ENCODE data around the gene UBE4A. TPM values are rescaled to one million over a fixed set of nuclear protein-coding genes. Genes with fewer than 3 reads are reported as not detected.
A peak's percentile ranks its signal among the peaks of the same experiment; 100 is the strongest.

The UBE4A gene
- total RNA-seq, 1 donor from 2014 or later: 16.1 TPM

DNA sequence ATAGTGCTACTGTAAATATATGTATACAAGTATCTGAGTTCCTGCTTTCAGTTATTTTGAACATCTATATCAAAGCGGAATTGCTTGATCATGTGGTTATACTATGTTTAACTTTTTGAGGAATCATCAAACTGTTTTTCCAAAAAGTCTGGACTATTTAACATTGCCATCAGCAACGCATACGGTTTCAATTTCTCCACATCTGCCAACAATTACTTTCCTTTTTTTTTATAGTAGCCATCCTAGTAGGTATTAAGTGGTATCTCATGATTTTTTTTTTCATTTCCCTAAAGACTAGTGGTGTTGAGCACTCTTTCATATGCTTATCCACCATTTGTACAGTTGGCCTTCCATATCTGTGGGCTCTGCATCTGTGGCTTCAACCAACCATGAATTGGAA is 1.3 kb upstream of the UBE4A start:
- H3K4me3 ChIP-seq (ENCODE audit: low read depth, low read length): no peak overlapping the region
- no peak for FAIRE-seq
- H3K27me3 ChIP-seq (ENCODE audit: control insufficient read depth, insufficient read depth, low read length): no peaks in the 10 kb centered on the region
- no peak for DNase-seq (ENCODE audit: low read depth)
- TF ChIP-seq, protein P1, sequence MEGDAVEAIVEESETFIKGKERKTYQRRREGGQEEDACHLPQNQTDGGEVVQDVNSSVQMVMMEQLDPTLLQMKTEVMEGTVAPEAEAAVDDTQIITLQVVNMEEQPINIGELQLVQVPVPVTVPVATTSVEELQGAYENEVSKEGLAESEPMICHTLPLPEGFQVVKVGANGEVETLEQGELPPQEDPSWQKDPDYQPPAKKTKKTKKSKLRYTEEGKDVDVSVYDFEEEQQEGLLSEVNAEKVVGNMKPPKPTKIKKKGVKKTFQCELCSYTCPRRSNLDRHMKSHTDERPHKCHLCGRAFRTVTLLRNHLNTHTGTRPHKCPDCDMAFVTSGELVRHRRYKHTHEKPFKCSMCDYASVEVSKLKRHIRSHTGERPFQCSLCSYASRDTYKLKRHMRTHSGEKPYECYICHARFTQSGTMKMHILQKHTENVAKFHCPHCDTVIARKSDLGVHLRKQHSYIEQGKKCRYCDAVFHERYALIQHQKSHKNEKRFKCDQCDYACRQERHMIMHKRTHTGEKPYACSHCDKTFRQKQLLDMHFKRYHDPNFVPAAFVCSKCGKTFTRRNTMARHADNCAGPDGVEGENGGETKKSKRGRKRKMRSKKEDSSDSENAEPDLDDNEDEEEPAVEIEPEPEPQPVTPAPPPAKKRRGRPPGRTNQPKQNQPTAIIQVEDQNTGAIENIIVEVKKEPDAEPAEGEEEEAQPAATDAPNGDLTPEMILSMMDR (IDR thresholded peaks at IDR 0.05; ENCODE audit: insufficient read depth, low read length, severe bottlenecking): no peak
- H3K36me3 ChIP-seq (ENCODE audit: control insufficient read depth, insufficient read depth, low read length): no peaks in the 10 kb centered on the region

DNA sequence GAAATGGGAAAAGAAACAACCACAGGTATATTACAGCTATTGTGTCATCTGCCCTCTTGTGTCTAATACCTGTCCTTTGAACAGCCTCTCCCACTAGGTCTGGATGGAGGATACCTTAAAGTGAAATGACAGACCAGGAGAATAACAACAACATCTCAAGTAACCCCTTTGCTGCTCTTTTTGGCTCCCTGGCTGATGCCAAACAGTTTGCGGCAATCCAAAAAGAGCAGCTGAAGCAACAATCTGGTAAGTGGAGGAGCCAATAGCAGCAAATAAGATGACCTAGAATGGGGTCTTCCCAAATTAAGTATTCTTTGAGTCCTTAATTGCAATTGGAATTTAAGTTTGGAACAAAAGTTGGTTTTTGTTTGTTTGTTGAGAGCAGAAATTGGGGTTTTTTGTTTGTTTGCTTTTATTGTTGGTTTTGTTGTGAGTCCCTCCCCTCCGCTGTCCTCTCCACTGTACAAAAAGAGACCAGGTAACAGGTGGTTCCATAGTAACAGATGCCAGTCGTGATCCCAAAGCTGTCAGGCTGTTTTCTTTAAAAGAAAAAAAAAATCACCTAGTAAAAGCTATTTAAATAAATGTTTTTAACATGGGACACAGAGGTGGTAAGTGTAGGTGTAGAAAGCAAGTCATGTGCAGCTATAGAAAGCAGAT is 5.7 kb downstream of the UBE4A start:
- DNase-seq (ENCODE audit: low read depth): no peak
- TF ChIP-seq, protein P1 (IDR thresholded peaks at IDR 0.05; ENCODE audit: insufficient read depth, low read length, severe bottlenecking): no peak
- Histone ChIP-seq H3K36me3 (ENCODE audit: control insufficient read depth, insufficient read depth, low read length) (peaks cover 14% of the 10 kb centered on the region), H3K27me3 (ENCODE audit: control insufficient read depth, insufficient read depth, low read length) (no peaks in the 10 kb centered on the region), H3K4me3 (ENCODE audit: low read depth, low read length) (no peak overlapping the region)
- FAIRE-seq: no peak

DNA sequence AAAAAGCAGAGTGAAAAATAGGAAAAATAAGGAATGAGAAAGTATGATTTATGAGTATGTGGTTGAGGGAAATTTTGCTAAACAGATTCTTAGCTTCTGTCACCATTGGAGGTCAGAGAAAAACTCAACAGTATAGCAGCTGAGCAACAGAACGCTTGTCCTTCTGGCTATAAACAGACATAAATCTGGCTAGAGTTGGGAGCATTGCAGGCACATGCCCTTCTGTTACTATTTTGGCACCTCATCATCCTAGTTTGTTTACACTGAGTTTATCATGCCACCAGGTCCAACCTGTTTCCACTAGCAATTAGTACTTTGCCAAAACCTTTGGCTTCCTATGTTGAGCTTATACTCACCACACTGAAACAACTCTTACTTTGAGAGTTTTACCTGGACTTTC is 6.9 kb downstream of the UBE4A start:
- Histone ChIP-seq H3K27me3 (ENCODE audit: control insufficient read depth, insufficient read depth, low read length) (no peaks in the 10 kb centered on the region), H3K36me3 (ENCODE audit: control insufficient read depth, insufficient read depth, low read length) (peaks cover 14% of the 10 kb centered on the region), H3K4me3 (ENCODE audit: low read depth, low read length) (no peak overlapping the region)
- TF ChIP-seq, protein P1 (IDR thresholded peaks at IDR 0.05; ENCODE audit: insufficient read depth, low read length, severe bottlenecking): no peak
- peak; percentile 59 for DNase-seq (ENCODE audit: low read depth)
- FAIRE-seq: no peak

DNA sequence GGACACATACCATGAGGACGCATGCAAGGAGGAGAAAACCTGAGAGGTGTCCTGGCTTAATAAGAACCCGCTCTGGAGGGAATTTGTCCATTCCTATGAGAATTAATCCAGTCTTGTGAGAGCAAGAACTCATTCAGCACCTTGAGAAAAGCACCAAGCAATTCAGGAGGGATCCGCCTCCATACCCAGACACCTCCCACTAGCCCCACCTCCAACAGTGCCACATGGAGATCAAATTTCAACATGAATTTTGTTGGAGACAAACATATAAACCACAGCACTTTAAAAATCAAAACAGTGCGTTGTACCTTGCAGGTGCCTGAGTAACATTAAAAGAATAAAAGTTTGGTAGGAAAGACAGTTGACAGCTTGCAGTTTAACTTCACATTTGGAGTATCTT is 11.4 kb downstream of the UBE4A start:
- Histone ChIP-seq H3K27me3 (ENCODE audit: control insufficient read depth, insufficient read depth, low read length) (no peaks in the 10 kb centered on the region), H3K36me3 (ENCODE audit: control insufficient read depth, insufficient read depth, low read length) (peaks cover 19% of the 10 kb centered on the region), H3K4me3 (ENCODE audit: low read depth, low read length) (no peak overlapping the region)
- DNase-seq (ENCODE audit: low read depth) (no peak), FAIRE-seq (no peak)
- TF ChIP-seq, protein P1 (IDR thresholded peaks at IDR 0.05; ENCODE audit: insufficient read depth, low read length, severe bottlenecking): no peak

DNA sequence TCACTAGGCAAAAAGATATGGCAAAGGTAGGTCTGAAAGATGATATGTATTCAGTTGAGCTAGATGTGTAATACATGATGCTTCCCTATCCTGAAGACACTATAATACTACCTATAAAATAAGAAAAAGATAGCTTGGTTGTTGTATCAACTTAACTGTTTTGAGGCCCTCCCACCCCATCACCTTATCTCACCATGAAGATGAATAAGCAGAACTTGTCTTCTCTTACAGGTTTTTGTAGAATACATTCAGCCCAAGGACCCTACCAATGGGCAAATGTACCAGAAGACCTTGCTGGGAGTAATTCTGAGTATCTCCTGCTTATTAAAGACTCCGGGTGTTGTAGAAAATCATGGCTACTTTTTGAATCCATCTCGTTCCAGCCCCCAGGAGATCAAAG is 13.9 kb downstream of the UBE4A start:
- no peaks in the 10 kb centered on the region for H3K27me3 ChIP-seq (ENCODE audit: control insufficient read depth, insufficient read depth, low read length)
- peaks cover 24% of the 10 kb centered on the region for H3K36me3 ChIP-seq (ENCODE audit: control insufficient read depth, insufficient read depth, low read length)
- TF ChIP-seq, protein P1 (IDR thresholded peaks at IDR 0.05; ENCODE audit: insufficient read depth, low read length, severe bottlenecking): no peak
- H3K4me3 ChIP-seq (ENCODE audit: low read depth, low read length): no peak overlapping the region
- no peak for DNase-seq (ENCODE audit: low read depth)
- no peak for FAIRE-seq

DNA sequence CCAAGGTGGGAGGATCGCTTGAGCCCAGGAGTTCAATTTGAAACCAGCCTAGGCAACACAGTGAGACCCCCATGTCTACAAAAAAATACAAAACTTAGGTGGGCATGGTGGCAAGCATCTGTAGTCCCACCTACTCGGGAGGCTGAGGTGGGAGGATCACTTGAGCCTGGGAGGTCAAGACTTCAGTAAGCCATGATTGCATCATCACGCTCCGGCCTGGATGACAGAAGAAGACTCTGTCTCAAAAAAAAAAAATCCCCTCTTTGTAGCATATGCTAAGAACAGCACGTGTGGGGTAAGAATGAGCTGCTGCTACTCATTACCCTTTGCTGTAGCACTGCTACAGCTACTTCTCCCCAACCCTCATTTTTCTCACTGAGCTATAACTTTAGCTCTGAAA is 14.5 kb downstream of the UBE4A start:
- Histone ChIP-seq H3K27me3 (ENCODE audit: control insufficient read depth, insufficient read depth, low read length) (no peaks in the 10 kb centered on the region), H3K4me3 (ENCODE audit: low read depth, low read length) (no peak overlapping the region), H3K36me3 (ENCODE audit: control insufficient read depth, insufficient read depth, low read length) (peaks cover 21% of the 10 kb centered on the region)
- TF ChIP-seq, protein P1 (IDR thresholded peaks at IDR 0.05; ENCODE audit: insufficient read depth, low read length, severe bottlenecking): no peak
- DNase-seq (ENCODE audit: low read depth) (no peak), FAIRE-seq (no peak)
